GM23338 (cell line): ENCODE results near the gene FAM217B. TPM values are rescaled to one million over a fixed set of nuclear protein-coding genes. Genes with fewer than 3 reads are reported as not detected.

Source experiments
- ATAC-seq: fragments of 200-7000 bp; cut with Tn5 transposase; 3 replicates; pipeline ENCODE4 v1.9.1; 2020
- DNase-seq: peaks from one replicate; pipeline ENCODE4 v3.0.0-alpha.2; 2015; ENCODE audit warnings: low spot score
- H2AFZ ChIP-seq: fragments of 200-600 bp; sonication (generic); 2 replicates; pipeline ENCODE4 v1.8.0; 2016; ENCODE audit warnings: antibody characterized with exemption, mild to moderate bottlenecking, moderate library complexity
- H3F3A ChIP-seq: fragments of 200-600 bp; sonication (generic); replicated peaks from 2 replicates; pipeline ENCODE4 v1.8.0; 2017; ENCODE audit warnings: antibody characterized with exemption, mixed run types, low read depth
- H3K27ac ChIP-seq: fragments of 200-600 bp; sonication (generic); 2 replicates; pipeline ENCODE4 v1.6.1; 2016; ENCODE audit warnings: low read depth
- H3K27me3 ChIP-seq: fragments of 200-600 bp; sonication (generic); 2 replicates; pipeline ENCODE4 v1.8.0; 2016; ENCODE audit warnings: mild to moderate bottlenecking, mixed run types, moderate library complexity; ENCODE audit not compliant: insufficient read depth
- H3K36me3 ChIP-seq: fragments of 200-600 bp; sonication (generic); 2 replicates; pipeline ENCODE4 v1.8.0; 2016; ENCODE audit warnings: mild to moderate bottlenecking; ENCODE audit not compliant: insufficient read depth
- H3K4me1 ChIP-seq: fragments of 200-600 bp; sonication (generic); 2 replicates; pipeline ENCODE4 v1.8.0; 2016; ENCODE audit warnings: mild to moderate bottlenecking, moderate library complexity; ENCODE audit not compliant: insufficient read depth
- H3K4me2 ChIP-seq: fragments of 200-600 bp; sonication (generic); 2 replicates; pipeline ENCODE4 v1.7.1; 2017; ENCODE audit warnings: mixed run types
- H3K4me3 ChIP-seq: fragments of 200-600 bp; sonication (generic); 2 replicates; pipeline ENCODE4 v1.6.1; 2016; ENCODE audit warnings: mixed run types
- H3K79me2 ChIP-seq: fragments of 200-600 bp; sonication (generic); replicated peaks from 2 replicates; pipeline ENCODE4 v1.8.0; 2017; ENCODE audit warnings: mild to moderate bottlenecking; ENCODE audit not compliant: insufficient read depth
- H3K9me2 ChIP-seq: fragments of 200-600 bp; sonication (generic); 2 replicates; pipeline ENCODE4 v1.8.0; 2017; ENCODE audit not compliant: insufficient read depth
- H4K20me1 ChIP-seq: fragments of 200-600 bp; sonication (generic); replicated peaks from 2 replicates; pipeline ENCODE4 v1.8.0; 2017; ENCODE audit warnings: mild to moderate bottlenecking; ENCODE audit not compliant: insufficient read depth
- H3K27ac Mint-ChIP-seq: 2 replicates; pipeline ENCODE4 v1.8.0; 2020; ENCODE audit warnings: inconsistent platforms, mild to moderate bottlenecking, moderate library complexity, mixed read lengths
- H3K27me3 Mint-ChIP-seq: 3 replicates; pipeline ENCODE4 v1.8.0; 2022; ENCODE audit warnings: low read depth, mild to moderate bottlenecking, moderate library complexity, mixed read lengths, inconsistent platforms; ENCODE audit not compliant: insufficient read depth, poor library complexity
- H3K36me3 Mint-ChIP-seq: 3 replicates; pipeline ENCODE4 v1.8.0; 2021; ENCODE audit warnings: low read depth, mild to moderate bottlenecking, inconsistent platforms, moderate library complexity, mixed read lengths
- H3K4me1 Mint-ChIP-seq: 3 replicates; pipeline ENCODE4 v1.8.0; 2020; ENCODE audit warnings: mild to moderate bottlenecking, inconsistent platforms, mixed read lengths
- H3K4me3 Mint-ChIP-seq: 3 replicates; pipeline ENCODE4 v1.8.0; 2021; ENCODE audit warnings: moderate library complexity, mild to moderate bottlenecking, inconsistent platforms, mixed read lengths
- H3K9me3 Mint-ChIP-seq: 3 replicates; pipeline ENCODE4 v1.8.0; 2020; ENCODE audit warnings: moderate library complexity, mild to moderate bottlenecking, inconsistent platforms, mixed read lengths
- CREB1 ChIP-seq: fragments of 250-450 bp; sonication (Bioruptor Pico); IDR thresholded peaks from 2 replicates; pipeline ENCODE4 v1.5.0; 2020; ENCODE audit warnings: low read depth, mild to moderate bottlenecking, moderate library complexity
- EZH2 ChIP-seq: fragments of 200-600 bp; sonication (generic); IDR thresholded peaks from one replicate; pipeline ENCODE4 v1.8.0; 2017; ENCODE audit warnings: antibody characterized with exemption, mild to moderate bottlenecking, low read depth; ENCODE audit not compliant: unreplicated experiment
- EZH2phosphoT487 ChIP-seq: fragments of 200-600 bp; sonication (generic); IDR thresholded peaks from one replicate; pipeline ENCODE4 v1.8.1; 2018; ENCODE audit warnings: antibody characterized with exemption; ENCODE audit not compliant: unreplicated experiment
- JUNB ChIP-seq: IDR thresholded peaks from one replicate; pipeline ENCODE4 v1.6.1; 2016; ENCODE audit warnings: antibody characterized with exemption; ENCODE audit not compliant: unreplicated experiment
- NANOG ChIP-seq: IDR thresholded peaks from 2 replicates; pipeline ENCODE4 v1.6.1; 2016; ENCODE audit warnings: antibody characterized with exemption, borderline replicate concordance
- REST ChIP-seq: IDR thresholded peaks from one replicate; pipeline ENCODE4 v1.6.1; 2018; ENCODE audit warnings: antibody characterized with exemption; ENCODE audit not compliant: unreplicated experiment
- ZNF114 ChIP-seq: fragments of 250-450 bp; sonication (Bioruptor Pico); IDR thresholded peaks from 2 replicates; pipeline ENCODE4 v1.5.0; 2020; ENCODE audit warnings: mild to moderate bottlenecking, moderate library complexity
- polyA plus RNA-seq: library from polyadenylated mRNA; unstranded; fragments of >200 nt; fragmentation: Nextera tagmentation; extraction: Ambion mirVana; gene quantifications from 2 replicates; pipeline ENCODE4 v1.2.1, GENCODE V29; 2016
- total RNA-seq: library from RNA; depleted of rRNA; stranded (reverse); fragments of >200 nt; shearing (Covaris generic); gene quantifications from 2 replicates; pipeline ENCODE4 v1.2.3, GENCODE V29; 2014
- TF ChIP-seq, protein P1 (sequence below): fragments of 250-450 bp; sonication (Bioruptor Pico); IDR thresholded peaks from 2 replicates; pipeline ENCODE4 v1.5.0; 2020; ENCODE audit warnings: mild to moderate bottlenecking, moderate library complexity
- TF ChIP-seq, protein P2 (sequence below): IDR thresholded peaks from 2 replicates; pipeline ENCODE4 v1.6.1; 2016; ENCODE audit warnings: antibody characterized with exemption

Gene FAM217B
- total and polyA plus RNA-seq, 2 experiments from 2014 or later, result 13.2 to 25.9 TPM

DNA sequence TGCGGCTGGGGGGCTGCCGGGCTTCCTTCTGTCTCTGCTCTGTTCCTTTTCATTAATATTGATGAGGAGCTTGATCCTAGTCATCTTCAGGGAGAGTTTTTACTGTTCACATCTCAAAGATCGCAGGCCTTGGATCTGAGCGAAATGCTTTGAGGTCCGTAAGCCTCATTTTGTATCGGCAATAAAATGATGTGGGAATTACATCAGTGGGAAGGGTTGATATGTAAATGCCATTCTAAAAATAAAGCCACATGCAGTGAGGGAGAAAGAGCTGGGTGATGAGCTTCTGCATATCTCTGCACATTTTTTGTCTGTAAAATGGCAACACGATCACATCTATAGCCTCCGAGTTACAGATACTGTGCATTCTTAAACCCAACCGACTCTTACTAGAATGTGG, 42.9 kb downstream of the FAM217B start (continued):
- TF ChIP-seq, protein P1, sequence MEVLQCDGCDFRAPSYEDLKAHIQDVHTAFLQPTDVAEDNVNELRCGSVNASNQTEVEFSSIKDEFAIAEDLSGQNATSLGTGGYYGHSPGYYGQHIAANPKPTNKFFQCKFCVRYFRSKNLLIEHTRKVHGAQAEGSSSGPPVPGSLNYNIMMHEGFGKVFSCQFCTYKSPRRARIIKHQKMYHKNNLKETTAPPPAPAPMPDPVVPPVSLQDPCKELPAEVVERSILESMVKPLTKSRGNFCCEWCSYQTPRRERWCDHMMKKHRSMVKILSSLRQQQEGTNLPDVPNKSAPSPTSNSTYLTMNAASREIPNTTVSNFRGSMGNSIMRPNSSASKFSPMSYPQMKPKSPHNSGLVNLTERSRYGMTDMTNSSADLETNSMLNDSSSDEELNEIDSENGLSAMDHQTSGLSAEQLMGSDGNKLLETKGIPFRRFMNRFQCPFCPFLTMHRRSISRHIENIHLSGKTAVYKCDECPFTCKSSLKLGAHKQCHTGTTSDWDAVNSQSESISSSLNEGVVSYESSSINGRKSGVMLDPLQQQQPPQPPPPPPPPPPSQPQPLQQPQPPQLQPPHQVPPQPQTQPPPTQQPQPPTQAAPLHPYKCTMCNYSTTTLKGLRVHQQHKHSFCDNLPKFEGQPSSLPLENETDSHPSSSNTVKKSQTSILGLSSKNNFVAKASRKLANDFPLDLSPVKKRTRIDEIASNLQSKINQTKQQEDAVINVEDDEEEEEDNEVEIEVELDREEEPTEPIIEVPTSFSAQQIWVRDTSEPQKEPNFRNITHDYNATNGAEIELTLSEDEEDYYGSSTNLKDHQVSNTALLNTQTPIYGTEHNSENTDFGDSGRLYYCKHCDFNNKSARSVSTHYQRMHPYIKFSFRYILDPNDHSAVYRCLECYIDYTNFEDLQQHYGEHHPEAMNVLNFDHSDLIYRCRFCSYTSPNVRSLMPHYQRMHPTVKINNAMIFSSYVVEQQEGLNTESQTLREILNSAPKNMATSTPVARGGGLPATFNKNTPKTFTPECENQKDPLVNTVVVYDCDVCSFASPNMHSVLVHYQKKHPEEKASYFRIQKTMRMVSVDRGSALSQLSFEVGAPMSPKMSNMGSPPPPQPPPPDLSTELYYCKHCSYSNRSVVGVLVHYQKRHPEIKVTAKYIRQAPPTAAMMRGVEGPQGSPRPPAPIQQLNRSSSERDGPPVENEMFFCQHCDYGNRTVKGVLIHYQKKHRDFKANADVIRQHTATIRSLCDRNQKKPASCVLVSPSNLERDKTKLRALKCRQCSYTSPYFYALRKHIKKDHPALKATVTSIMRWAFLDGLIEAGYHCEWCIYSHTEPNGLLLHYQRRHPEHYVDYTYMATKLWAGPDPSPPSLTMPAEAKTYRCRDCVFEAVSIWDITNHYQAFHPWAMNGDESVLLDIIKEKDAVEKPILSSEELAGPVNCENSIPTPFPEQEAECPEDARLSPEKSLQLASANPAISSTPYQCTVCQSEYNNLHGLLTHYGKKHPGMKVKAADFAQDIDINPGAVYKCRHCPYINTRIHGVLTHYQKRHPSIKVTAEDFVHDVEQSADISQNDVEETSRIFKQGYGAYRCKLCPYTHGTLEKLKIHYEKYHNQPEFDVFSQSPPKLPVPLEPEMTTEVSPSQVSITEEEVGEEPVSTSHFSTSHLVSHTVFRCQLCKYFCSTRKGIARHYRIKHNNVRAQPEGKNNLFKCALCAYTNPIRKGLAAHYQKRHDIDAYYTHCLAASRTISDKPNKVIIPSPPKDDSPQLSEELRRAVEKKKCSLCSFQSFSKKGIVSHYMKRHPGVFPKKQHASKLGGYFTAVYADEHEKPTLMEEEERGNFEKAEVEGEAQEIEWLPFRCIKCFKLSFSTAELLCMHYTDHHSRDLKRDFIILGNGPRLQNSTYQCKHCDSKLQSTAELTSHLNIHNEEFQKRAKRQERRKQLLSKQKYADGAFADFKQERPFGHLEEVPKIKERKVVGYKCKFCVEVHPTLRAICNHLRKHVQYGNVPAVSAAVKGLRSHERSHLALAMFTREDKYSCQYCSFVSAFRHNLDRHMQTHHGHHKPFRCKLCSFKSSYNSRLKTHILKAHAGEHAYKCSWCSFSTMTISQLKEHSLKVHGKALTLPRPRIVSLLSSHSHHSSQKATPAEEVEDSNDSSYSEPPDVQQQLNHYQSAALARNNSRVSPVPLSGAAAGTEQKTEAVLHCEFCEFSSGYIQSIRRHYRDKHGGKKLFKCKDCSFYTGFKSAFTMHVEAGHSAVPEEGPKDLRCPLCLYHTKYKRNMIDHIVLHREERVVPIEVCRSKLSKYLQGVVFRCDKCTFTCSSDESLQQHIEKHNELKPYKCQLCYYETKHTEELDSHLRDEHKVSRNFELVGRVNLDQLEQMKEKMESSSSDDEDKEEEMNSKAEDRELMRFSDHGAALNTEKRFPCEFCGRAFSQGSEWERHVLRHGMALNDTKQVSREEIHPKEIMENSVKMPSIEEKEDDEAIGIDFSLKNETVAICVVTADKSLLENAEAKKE (CRISPR knock-in tag), result no peak
- no peak for TF ChIP-seq JUNB

GRCh38 chr20:59984541-59984940, 44.4 kb downstream of the FAM217B start:
- Mint-ChIP-seq H3K36me3 (no peaks in the 10 kb centered on the region), H3K4me3 (no peak overlapping the region), H3K27ac (no peak overlapping the region), H3K4me1 (peaks cover 10% of the 10 kb centered on the region; the same call in 2 of the 3 replicates), H3K27me3 (peaks cover 3% of the 10 kb centered on the region), H3K9me3 (no peaks in the 10 kb centered on the region)
- Histone ChIP-seq H3K4me3 (no peak overlapping the region), H3K36me3 (no peaks in the 10 kb centered on the region), H3K79me2 (no peaks in the 10 kb centered on the region), H3K27ac (no peak overlapping the region), H3K27me3 (no peaks in the 10 kb centered on the region), H3K4me2 (no peak overlapping the region), H3K9me2 (no peaks in the 10 kb centered on the region), H4K20me1 (no peaks in the 10 kb centered on the region), H2AFZ (no peak overlapping the region), H3K4me1 (peaks cover 5% of the 10 kb centered on the region; the same call in 1 of the 2 replicates), H3F3A (no peaks in the 10 kb centered on the region)
- DNase-seq, result no peak
- ATAC-seq, result no peak
- TF ChIP-seq, protein P2, sequence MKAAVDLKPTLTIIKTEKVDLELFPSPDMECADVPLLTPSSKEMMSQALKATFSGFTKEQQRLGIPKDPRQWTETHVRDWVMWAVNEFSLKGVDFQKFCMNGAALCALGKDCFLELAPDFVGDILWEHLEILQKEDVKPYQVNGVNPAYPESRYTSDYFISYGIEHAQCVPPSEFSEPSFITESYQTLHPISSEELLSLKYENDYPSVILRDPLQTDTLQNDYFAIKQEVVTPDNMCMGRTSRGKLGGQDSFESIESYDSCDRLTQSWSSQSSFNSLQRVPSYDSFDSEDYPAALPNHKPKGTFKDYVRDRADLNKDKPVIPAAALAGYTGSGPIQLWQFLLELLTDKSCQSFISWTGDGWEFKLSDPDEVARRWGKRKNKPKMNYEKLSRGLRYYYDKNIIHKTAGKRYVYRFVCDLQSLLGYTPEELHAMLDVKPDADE, result no peak
- TF ChIP-seq CREB1 (CRISPR knock-in tag) (no peak), REST (no peak), ZNF114 (no peak), EZH2 (no peak), JUNB (no peak), NANOG (no peak), EZH2phosphoT487 (no peak)
